BLaER1 treated with 17β-estradiol and CSF1 and Interleukin-3, amounts not matched to agents 10 nM and 100 nM (cell line): ENCODE results near the gene ACBD4.

Experiments used
- H3K27ac ChIP-seq, 11 experiments: shearing (Covaris generic); formaldehyde crosslinking; 2 replicates each; pipeline ENCODE4 v1.8.1; 2022
- H3K27me3 ChIP-seq, 11 experiments: shearing (Covaris generic); formaldehyde crosslinking; 2 replicates each; pipeline ENCODE4 v1.8.1; 2022
- H3K36me3 ChIP-seq, 11 experiments: shearing (Covaris generic); formaldehyde crosslinking; 2 replicates each; pipeline ENCODE4 v1.8.1; 2022
- H3K4me1 ChIP-seq, 10 experiments: shearing (Covaris generic); formaldehyde crosslinking; 2 replicates each; pipeline ENCODE4 v1.8.1; 2022
- H3K4me2 ChIP-seq, 11 experiments: shearing (Covaris generic); formaldehyde crosslinking; 2 replicates each; pipeline ENCODE4 v1.8.1; 2022
- H3K4me3 ChIP-seq, 10 experiments: shearing (Covaris generic); formaldehyde crosslinking; 2 replicates each; pipeline ENCODE4 v1.8.1; 2022
- H3K9ac ChIP-seq, 11 experiments: shearing (Covaris generic); formaldehyde crosslinking; 2 replicates each; pipeline ENCODE4 v1.8.1; 2022
- H3K9me3 ChIP-seq, 11 experiments: shearing (Covaris generic); formaldehyde crosslinking; replicated peaks in 1 of 11; 2 replicates each; pipeline ENCODE4 v1.8.1; 2022
- H4K20me1 ChIP-seq, 11 experiments: shearing (Covaris generic); formaldehyde crosslinking; 2 replicates each; pipeline ENCODE4 v1.8.1; 2022
- Cebpa-rat ChIP-seq, 11 experiments: shearing (Covaris generic); IDR thresholded peaks; 2 replicates each; pipeline ENCODE4 v1.8.1; 2022

Gene ACBD4

DNA sequence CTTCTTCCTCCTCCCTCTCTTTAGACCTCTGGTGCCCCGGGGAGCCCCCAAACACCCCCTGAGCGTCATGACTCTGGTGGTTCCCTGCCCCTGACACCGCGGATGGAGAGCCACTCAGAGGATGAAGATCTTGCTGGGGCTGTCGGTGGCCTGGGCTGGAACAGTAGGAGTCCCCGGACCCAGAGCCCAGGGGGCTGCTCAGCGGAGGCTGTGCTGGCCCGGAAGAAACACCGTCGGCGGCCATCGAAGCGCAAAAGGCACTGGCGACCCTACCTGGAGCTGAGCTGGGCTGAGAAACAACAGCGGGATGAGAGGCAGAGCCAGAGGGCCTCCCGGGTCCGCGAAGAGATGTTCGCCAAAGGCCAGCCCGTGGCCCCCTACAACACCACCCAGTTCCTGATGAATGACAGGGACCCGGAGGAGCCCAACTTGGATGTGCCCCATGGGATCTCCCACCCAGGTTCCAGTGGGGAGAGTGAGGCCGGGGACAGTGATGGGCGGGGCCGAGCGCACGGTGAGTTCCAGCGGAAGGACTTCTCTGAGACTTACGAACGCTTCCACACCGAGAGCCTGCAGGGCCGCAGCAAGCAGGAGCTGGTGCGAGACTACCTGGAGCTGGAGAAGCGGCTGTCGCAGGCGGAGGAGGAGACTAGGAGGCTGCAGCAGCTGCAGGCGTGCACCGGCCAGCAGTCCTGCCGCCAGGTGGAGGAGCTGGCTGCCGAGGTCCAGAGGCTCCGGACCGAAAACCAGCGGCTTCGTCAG lies 33.7 kb downstream of the ACBD4 start:
- H3K36me3 ChIP-seq = peaks cover 0 to 11% (median 3%) of the 10 kb centered on the region in 11 experiments; a peak in 4 of 22 replicates
- no peaks in the 10 kb centered on the region for H3K27me3 ChIP-seq
- H3K27ac ChIP-seq = peak overlapping the region in 7 of 11 experiments; percentile 81 to 91 (median 88); a peak in 13 of 22 replicates
- H3K9ac ChIP-seq = 0 out of 22 replicates have a peak overlapping the region, but pooled peaks of 1 of the 11 experiments have one; percentile 74
- H3K4me2 ChIP-seq = peak overlapping the region in 4 of 11 experiments; percentile 9 to 95 (median 94); a peak in 2 of 22 replicates
- no peaks in the 10 kb centered on the region for H4K20me1 ChIP-seq
- no peak overlapping the region for H3K4me3 ChIP-seq
- H3K9me3 ChIP-seq = no peaks in the 10 kb centered on the region
- no peak for TF ChIP-seq Cebpa-rat (IDR thresholded peaks at IDR 0.05)
- peaks cover 61 to 98% (median 72%) of the 10 kb centered on the region in 10 experiments for H3K4me1 ChIP-seq

DNA sequence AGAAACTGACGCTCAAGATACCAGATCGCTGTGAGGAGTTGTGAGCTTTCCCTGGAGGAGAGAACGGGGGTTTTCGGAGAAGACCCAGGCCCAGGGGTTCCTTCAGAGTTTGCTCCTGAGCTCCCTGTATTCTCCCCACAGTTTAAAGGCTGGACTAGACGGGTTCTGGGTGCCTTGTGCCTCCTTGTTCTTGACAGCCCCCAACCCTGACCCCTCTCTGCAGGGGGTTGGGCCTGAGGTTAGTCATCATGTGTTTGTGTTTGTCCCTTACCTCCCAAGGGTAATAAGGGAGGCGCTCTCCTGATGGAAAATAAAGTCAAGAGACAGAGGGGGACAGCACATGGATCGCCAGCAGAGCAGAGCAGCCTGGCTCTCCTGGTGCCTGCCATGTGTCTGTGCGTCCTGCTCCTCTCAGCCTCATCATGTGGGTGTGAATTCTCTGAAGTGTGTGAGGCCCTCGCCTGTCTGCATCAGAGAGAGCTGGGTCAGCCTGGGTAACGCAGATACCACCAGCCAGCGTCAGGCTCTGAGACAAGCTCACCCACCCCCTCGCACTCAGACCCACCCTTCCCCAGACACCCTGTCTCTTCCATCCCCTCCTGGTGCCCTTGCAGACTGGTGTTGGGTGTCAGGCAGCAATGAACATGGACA lies 34.9 kb downstream of the ACBD4 start:
- TF ChIP-seq Cebpa-rat (IDR thresholded peaks at IDR 0.05) = no peak
- Histone ChIP-seq H3K4me2 (peak overlapping the region; percentile 73 to 95 (median 89)), H4K20me1 (no peaks in the 10 kb centered on the region), H3K27me3 (no peaks in the 10 kb centered on the region), H3K9me3 (no peaks in the 10 kb centered on the region), H3K4me1 (peaks cover 53 to 98% (median 68%) of the 10 kb centered on the region in 10 experiments), H3K27ac (peak overlapping the region; percentile 68 to 91 (median 82); a peak in 20 of 22 replicates), H3K9ac (peak overlapping the region in 8 of 11 experiments; percentile 60 to 81 (median 76); a peak in 14 of 22 replicates), H3K36me3 (peaks cover 0 to 11% (median 3%) of the 10 kb centered on the region in 11 experiments; a peak in 4 of 22 replicates), H3K4me3 (0 out of 20 replicates have a peak overlapping the region, but pooled peaks of 1 of the 10 experiments have one; percentile 62)

DNA sequence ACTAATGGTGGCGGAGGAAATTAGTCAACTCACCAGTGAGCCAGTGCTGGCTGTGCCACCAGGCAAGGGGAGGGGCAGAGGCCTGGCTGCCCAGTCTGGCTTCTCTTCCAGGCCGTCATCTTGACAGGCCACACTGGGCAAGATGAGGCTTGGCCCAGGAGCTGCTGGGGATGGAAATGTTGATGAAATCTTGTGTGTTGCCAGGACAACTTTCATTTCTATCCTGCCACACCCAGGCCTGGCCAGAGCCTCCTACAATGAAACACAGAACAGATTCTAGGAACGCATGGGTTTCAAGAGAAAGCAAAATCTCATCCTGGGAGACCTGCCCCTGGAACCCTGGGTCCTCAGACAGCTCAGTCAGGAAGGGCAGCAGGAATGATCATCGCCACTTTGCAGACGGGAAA lies 35.4 kb downstream of the ACBD4 start:
- peak overlapping the region; percentile 68 to 91 (median 82) for H3K27ac ChIP-seq

GRCh38 chr17:45171338-45172231 lies 36.1 kb downstream of the ACBD4 start:
- peaks cover 0 to 11% (median 3%) of the 10 kb centered on the region in 11 experiments; a peak in 4 of 22 replicates for H3K36me3 ChIP-seq
- peak overlapping the region; percentile 68 to 91 (median 82) for H3K27ac ChIP-seq
- H3K9ac ChIP-seq = peak overlapping the region; percentile 60 to 81 (median 74); a peak in 21 of 22 replicates
- H4K20me1 ChIP-seq = no peaks in the 10 kb centered on the region
- no peaks in the 10 kb centered on the region for H3K27me3 ChIP-seq
- H3K4me1 ChIP-seq = peaks cover 48 to 98% (median 68%) of the 10 kb centered on the region in 10 experiments
- no peak for TF ChIP-seq Cebpa-rat (IDR thresholded peaks at IDR 0.05)
- H3K9me3 ChIP-seq = no peaks in the 10 kb centered on the region
- H3K4me3 ChIP-seq = peak overlapping the region in 7 of 10 experiments; percentile 0 to 62 (median 39); a peak in 7 of 20 replicates
- H3K4me2 ChIP-seq = peak overlapping the region; percentile 73 to 95 (median 89)

More for the DNA sequence above, 35.4 kb downstream of the ACBD4 start:
- Histone ChIP-seq H4K20me1 (no peaks in the 10 kb centered on the region), H3K36me3 (peaks cover 0 to 11% (median 3%) of the 10 kb centered on the region in 11 experiments; a peak in 4 of 22 replicates), H3K9ac (peak overlapping the region; percentile 60 to 81 (median 74); a peak in 21 of 22 replicates), H3K4me1 (peaks cover 49 to 98% (median 68%) of the 10 kb centered on the region in 10 experiments), H3K27me3 (no peaks in the 10 kb centered on the region), H3K4me3 (peak overlapping the region in 4 of 10 experiments; percentile 39 to 62 (median 41); a peak in 7 of 20 replicates), H3K4me2 (peak overlapping the region; percentile 73 to 95 (median 89)), H3K9me3 (no peaks in the 10 kb centered on the region)
- no peak for TF ChIP-seq Cebpa-rat (IDR thresholded peaks at IDR 0.05)

DNA sequence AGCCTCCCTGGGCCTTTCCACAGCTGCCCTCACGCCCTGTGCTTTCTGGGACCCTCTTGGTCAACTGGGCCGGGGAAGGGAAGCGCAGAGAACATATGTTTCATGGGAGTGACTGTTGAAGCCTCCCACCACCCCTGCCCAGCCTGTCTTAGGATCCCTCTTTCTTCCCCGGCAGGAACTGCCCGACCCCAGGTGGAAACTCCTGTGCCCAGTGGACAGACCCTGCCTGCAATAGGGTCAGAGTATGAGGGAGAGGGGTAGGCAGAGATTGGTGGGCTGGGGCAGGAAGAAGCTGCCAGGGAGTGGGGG lies 36.7 kb downstream of the ACBD4 start:
- peak overlapping the region; percentile 68 to 91 (median 82); a peak in 21 of 22 replicates for H3K27ac ChIP-seq
- no peak for TF ChIP-seq Cebpa-rat (IDR thresholded peaks at IDR 0.05)
- H3K36me3 ChIP-seq = peaks cover 0 to 11% (median 3%) of the 10 kb centered on the region in 11 experiments; a peak in 4 of 22 replicates
- peaks cover 49 to 98% (median 67%) of the 10 kb centered on the region in 10 experiments for H3K4me1 ChIP-seq
- peak overlapping the region in 7 of 10 experiments; percentile 0 to 62 (median 39); a peak in 7 of 20 replicates for H3K4me3 ChIP-seq
- H4K20me1 ChIP-seq = no peaks in the 10 kb centered on the region
- H3K4me2 ChIP-seq = peak overlapping the region; percentile 73 to 95 (median 89)
- H3K9ac ChIP-seq = peak overlapping the region; percentile 60 to 81 (median 74); a peak in 21 of 22 replicates
- H3K9me3 ChIP-seq = no peaks in the 10 kb centered on the region
- no peaks in the 10 kb centered on the region for H3K27me3 ChIP-seq

- no peak for TF ChIP-seq Cebpa-rat (IDR thresholded peaks at IDR 0.05)
- peaks cover 54 to 98% (median 72%) of the 10 kb centered on the region in 10 experiments for H3K4me1 ChIP-seq
- peaks cover 0 to 11% (median 3%) of the 10 kb centered on the region in 11 experiments; a peak in 4 of 22 replicates for H3K36me3 ChIP-seq
- no peaks in the 10 kb centered on the region for H3K9me3 ChIP-seq
- no peaks in the 10 kb centered on the region for H4K20me1 ChIP-seq
- peak overlapping the region; percentile 60 to 81 (median 74); a peak in 21 of 22 replicates for H3K9ac ChIP-seq
- peak overlapping the region; percentile 73 to 95 (median 89) for H3K4me2 ChIP-seq
- peak overlapping the region in 8 of 10 experiments; percentile 27 to 62 (median 40); a peak in 15 of 20 replicates for H3K4me3 ChIP-seq
- no peaks in the 10 kb centered on the region for H3K27me3 ChIP-seq
- H3K27ac ChIP-seq = peak overlapping the region; percentile 68 to 91 (median 82)
Measured at GRCh38 chr17:45172541-45173286, 37.2 kb downstream of the ACBD4 start.

GRCh38 chr17:45175759-45176115 lies 40.2 kb downstream of the ACBD4 start:
- peaks cover 53 to 78% (median 70%) of the 10 kb centered on the region in 10 experiments for H3K4me1 ChIP-seq
- no peaks in the 10 kb centered on the region for H3K9me3 ChIP-seq
- no peaks in the 10 kb centered on the region for H3K27me3 ChIP-seq
- H3K4me2 ChIP-seq = peak overlapping the region in 10 of 11 experiments; percentile 34 to 94 (median 60); a peak in 18 of 22 replicates
- H3K36me3 ChIP-seq = no peaks in the 10 kb centered on the region
- TF ChIP-seq Cebpa-rat (IDR thresholded peaks at IDR 0.05) = no peak
- peak overlapping the region in 3 of 11 experiments; percentile 3 to 34 (median 18); a peak in 3 of 22 replicates for H3K9ac ChIP-seq
- H3K4me3 ChIP-seq = no peak overlapping the region
- peak overlapping the region in 8 of 11 experiments; percentile 24 to 67 (median 47); a peak in 14 of 22 replicates for H3K27ac ChIP-seq
- no peaks in the 10 kb centered on the region for H4K20me1 ChIP-seq
